Calu3 (cell line): Measurements from ENCODE around the gene RBM4B. TPM values are rescaled to one million over a fixed set of nuclear protein-coding genes. Genes with fewer than 3 reads are reported as not detected.

ENCODE experiments used
- BruUV-seq: library from RNA; stranded (reverse); fragments of 400-500 nt; replicated peaks from 2 replicates; lab custom pipeline; 2021; lab: Mats Ljungman, UMichigan
- CTCF ChIA-PET: fragments of 300-600 bp; sonication (Branson Sonifier 250); formaldehyde crosslinking; loops from one replicate; lab custom pipeline; 2022; ENCODE audit warnings: antibody characterized with exemption; lab: Charles Lee
- DNase-seq: peaks from one replicate; pipeline ENCODE4 v3.0.0; 2022
- H3K27ac Mint-ChIP-seq: one replicate; pipeline ENCODE4 v1.8.0; 2022; ENCODE audit warnings: mixed read lengths; ENCODE audit not compliant: unreplicated experiment
- H3K27me3 Mint-ChIP-seq: one replicate; pipeline ENCODE4 v1.8.0; 2022; ENCODE audit warnings: mixed read lengths; ENCODE audit not compliant: unreplicated experiment
- H3K36me3 Mint-ChIP-seq: one replicate; pipeline ENCODE4 v1.8.0; 2022; ENCODE audit warnings: mild to moderate bottlenecking, moderate library complexity, mixed read lengths; ENCODE audit not compliant: insufficient read depth, unreplicated experiment
- H3K4me1 Mint-ChIP-seq: one replicate; pipeline ENCODE4 v1.8.0; 2022; ENCODE audit warnings: mild to moderate bottlenecking, low read depth, mixed read lengths; ENCODE audit not compliant: unreplicated experiment
- H3K4me3 Mint-ChIP-seq: one replicate; pipeline ENCODE4 v1.8.0; 2022; ENCODE audit warnings: mild to moderate bottlenecking, low read depth, moderate library complexity, mixed read lengths; ENCODE audit not compliant: unreplicated experiment
- H3K9me3 Mint-ChIP-seq: one replicate; pipeline ENCODE4 v1.8.0; 2022; ENCODE audit warnings: low read depth, mixed read lengths; ENCODE audit not compliant: unreplicated experiment
- CTCF ChIP-seq: fragments of 200-600 bp; IDR thresholded peaks from one replicate; pipeline ENCODE4 v1.8.0; 2022; ENCODE audit warnings: antibody characterized with exemption; ENCODE audit not compliant: unreplicated experiment
- intact Hi-C: fragments of 100-400 bp; cut with micrococcal nuclease; formaldehyde crosslinking; loops from one replicate; pipeline ENCODE4 v1.10.0; 2022; ENCODE audit not compliant: unreplicated experiment
- total RNA-seq: library from RNA; stranded (reverse); gene quantifications from 2 replicates; pipeline ENCODE4 v1.2.3, GENCODE V29; 2022

Gene RBM4B
- total RNA-seq, 1 experiment from 2014 or later, result 23.0 TPM

- CTCF ChIA-PET, result interaction anchor here (1.8 kb wide), 1 partner anchor 21 kb away, joined by 7 read pairs; the partner anchor contains the start of gene RBM4
- BruUV-seq, result no TSS peak
- DNase-seq, result no peak
These were observed 60.4 kb downstream of the RBM4B start for GRCh38 chr11:66617155-66617834.

GRCh38 chr11:66616379-66617154 lies 61.1 kb downstream of the RBM4B start, which contains the start of gene RBM14:
Gene RBM14 (plus strand): TSS chr11:66616630. CDS start chr11:66616721, 91 bp downstream.
- intact Hi-C loops, result no loop called here
- Mint-ChIP-seq H3K36me3 (peaks cover 60% of the 10 kb centered on the region), H3K4me1 (peaks cover 22% of the 10 kb centered on the region), H3K4me3 (peak within 1 kb of the TSS; percentile 99), H3K27ac (peak within 1 kb of the TSS; percentile 99), H3K9me3 (no peaks in the 10 kb centered on the region), H3K27me3 (no peaks in the 10 kb centered on the region)
- CTCF ChIA-PET, result interaction anchor here (0.6 to 1.8 kb wide), 3 partner anchors 11 to 124 kb away, joined by 3 to 7 read pairs (median 3); partner anchors contain the start of gene RBM4
- BruUV-seq, result no TSS peak
- DNase-seq, result peak; percentile 99
- TF ChIP-seq CTCF, result no peak

More at GRCh38 chr11:66617155-66617834, 60.4 kb downstream of the RBM4B start:
- Mint-ChIP-seq H3K27me3 (no peaks in the 10 kb centered on the region), H3K4me3 (peak overlapping the region; percentile 99), H3K36me3 (peaks cover 67% of the 10 kb centered on the region), H3K9me3 (no peaks in the 10 kb centered on the region), H3K27ac (peak overlapping the region; percentile 99), H3K4me1 (peaks cover 22% of the 10 kb centered on the region)
- TF ChIP-seq CTCF, result no peak
- intact Hi-C loops, result no loop called here

Other genes with a start within 250 kb of the RBM4B start
- gene MRPL11, start 239.0 kb downstream of the RBM4B start, total RNA-seq, result 76.1 and 79.6 TPM in 2 replicates
- gene PELI3, start 211.0 kb downstream of the RBM4B start, total RNA-seq, result 7.6 and 8.1 TPM in 2 replicates
- gene DPP3, start 197.5 kb downstream of the RBM4B start, total RNA-seq, result 57.4 and 58.0 TPM in 2 replicates
- 32.2 and 38.2 TPM in 2 replicates for gene BBS1, start 167.3 kb downstream of the RBM4B start, total RNA-seq
- 15.1 and 17.3 TPM in 2 replicates for gene ZDHHC24, start 131.8 kb downstream of the RBM4B start, total RNA-seq
- gene ACTN3, start 131.0 kb downstream of the RBM4B start, total RNA-seq, result not detected in 2 replicates
- gene CTSF, start 109.3 kb downstream of the RBM4B start, total RNA-seq, result 1.7 TPM in 2 replicates
- 0.91 and 1.0 TPM in 2 replicates for gene CCDC87, start 84.8 kb downstream of the RBM4B start, total RNA-seq
- gene CCS, start 84.7 kb downstream of the RBM4B start, total RNA-seq, result 33.2 and 34.2 TPM in 2 replicates
- gene RBM14, start 61.3 kb downstream of the RBM4B start, total RNA-seq, result 102 and 107 TPM in 2 replicates
- 137 and 144 TPM in 2 replicates for gene RBM4, start 39.2 kb downstream of the RBM4B start, total RNA-seq
- 41.3 and 46.3 TPM in 2 replicates for gene SPTBN2, start 51.3 kb upstream of the RBM4B start, total RNA-seq
- gene RCE1, start 165.6 kb upstream of the RBM4B start, total RNA-seq, result 23.5 and 26.2 TPM in 2 replicates
- 30.1 and 30.3 TPM in 2 replicates for gene LRFN4, start 179.2 kb upstream of the RBM4B start, total RNA-seq